Fibroblast of skin of right biceps (primary cell): Measurements from ENCODE around the gene SLC45A2.

ENCODE experiments used
- DNase-seq: peaks from one replicate; pipeline ENCODE4 v3.0.0-alpha.2; 2013

Gene SLC45A2

GRCh38 chr5:34007201-34007620, 22.7 kb upstream of the SLC45A2 start:
- DNase-seq = no peak

GRCh38 chr5:34005681-34006080, 21.2 kb upstream of the SLC45A2 start:
- no peak for DNase-seq

- DNase-seq = no peak
Measured at GRCh38 chr5:34005211-34005610, 20.7 kb upstream of the SLC45A2 start.

GRCh38 chr5:34003941-34004340, 19.4 kb upstream of the SLC45A2 start:
- no peak for DNase-seq

GRCh38 chr5:34002629-34003328, 18.3 kb upstream of the SLC45A2 start:
- DNase-seq = no peak

DNA sequence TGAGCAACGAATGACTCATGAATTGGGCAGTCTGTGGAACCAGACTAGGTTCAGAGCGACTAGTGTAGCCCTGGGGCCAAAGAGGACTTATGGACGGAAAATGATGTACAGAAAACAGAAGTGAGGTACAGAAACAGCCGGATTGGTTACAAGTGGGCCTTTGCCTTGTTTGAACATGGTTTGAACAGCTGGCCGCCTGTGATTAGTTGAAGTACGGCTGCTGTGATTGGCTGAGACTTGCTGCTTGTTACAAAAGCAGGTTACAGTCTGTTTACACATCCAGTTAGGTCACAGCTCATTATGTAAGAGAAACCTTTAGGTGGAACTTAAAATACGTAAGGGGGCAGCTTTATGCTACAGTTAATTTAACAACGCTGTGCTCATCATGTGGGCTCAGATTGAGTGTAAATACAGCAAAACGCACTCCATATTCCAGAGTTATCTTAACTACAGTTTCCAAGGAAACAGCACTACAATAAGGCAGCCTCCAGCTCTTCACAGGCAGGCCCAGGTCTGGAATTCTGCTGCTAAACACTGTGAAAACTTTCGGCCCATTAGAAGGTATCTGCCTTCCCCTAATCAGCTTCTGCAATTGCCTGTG, 16.8 kb upstream of the SLC45A2 start:
- no peak for DNase-seq

- no peak for DNase-seq
Measured at GRCh38 chr5:33999978-34000377, 15.5 kb upstream of the SLC45A2 start.

GRCh38 chr5:33997331-33997983, 13.0 kb upstream of the SLC45A2 start:
- DNase-seq = peak; percentile 82

GRCh38 chr5:33995865-33996264, 11.4 kb upstream of the SLC45A2 start:
- DNase-seq = no peak

GRCh38 chr5:33994845-33995244, 10.4 kb upstream of the SLC45A2 start:
- DNase-seq = peak; percentile 89

GRCh38 chr5:33992864-33993263, 8.4 kb upstream of the SLC45A2 start:
- no peak for DNase-seq

DNA sequence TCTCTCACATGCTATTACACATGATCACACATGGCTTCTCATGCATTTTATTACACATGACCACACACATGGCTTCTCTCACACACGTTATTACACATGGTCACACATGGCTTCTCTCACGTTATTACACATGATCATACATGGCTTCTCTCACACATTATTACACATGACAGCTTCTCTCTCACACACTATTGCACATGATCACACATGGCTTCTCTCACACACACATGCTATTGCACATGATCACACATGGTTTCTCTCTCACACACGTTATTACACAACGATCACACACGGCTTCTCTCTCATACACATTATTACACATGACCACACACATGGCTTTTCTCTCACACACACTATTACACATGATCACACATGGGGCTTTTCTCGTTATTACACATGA, 954 bp upstream of the SLC45A2 start:
- DNase-seq = no peak

GRCh38 chr5:33984178-33984577, 315 bp downstream of the SLC45A2 start:
- DNase-seq = no peak

DNA sequence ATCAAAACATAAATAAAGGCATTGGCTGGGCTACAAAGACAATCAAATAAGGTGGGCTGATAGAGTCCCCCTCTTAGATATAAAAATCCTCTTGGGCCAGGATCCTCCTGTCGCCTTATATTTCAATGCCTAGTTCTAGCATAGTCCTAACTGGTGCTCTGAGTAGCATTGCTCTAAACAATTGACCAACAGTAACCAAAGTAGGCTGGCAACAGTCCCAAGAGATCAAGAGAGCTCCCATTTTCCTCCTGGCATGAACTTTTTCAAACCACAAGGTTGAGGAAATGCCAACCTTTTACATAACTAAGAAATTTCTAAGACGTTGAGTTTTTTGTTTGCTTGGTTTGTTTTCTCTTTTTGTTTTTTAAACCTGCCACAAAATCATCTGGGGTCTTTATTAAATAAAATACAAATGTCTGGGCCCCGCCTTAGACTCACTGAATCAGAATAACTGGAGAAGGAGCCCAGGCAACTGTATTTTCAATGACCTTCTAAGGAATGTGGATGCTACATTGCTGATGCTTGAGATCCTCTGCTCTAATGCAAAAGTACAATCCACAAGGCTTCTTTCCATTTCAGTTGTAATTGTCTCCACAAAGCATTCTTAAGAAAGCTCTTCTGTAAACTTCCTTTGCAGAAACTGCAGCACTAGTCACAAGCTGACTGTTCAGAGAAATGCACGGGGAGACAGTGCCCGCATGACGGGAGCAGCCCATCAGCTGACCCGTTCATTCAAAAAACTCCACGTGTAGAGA, 2.9 kb downstream of the SLC45A2 start:
- DNase-seq = peak; percentile 10

DNA sequence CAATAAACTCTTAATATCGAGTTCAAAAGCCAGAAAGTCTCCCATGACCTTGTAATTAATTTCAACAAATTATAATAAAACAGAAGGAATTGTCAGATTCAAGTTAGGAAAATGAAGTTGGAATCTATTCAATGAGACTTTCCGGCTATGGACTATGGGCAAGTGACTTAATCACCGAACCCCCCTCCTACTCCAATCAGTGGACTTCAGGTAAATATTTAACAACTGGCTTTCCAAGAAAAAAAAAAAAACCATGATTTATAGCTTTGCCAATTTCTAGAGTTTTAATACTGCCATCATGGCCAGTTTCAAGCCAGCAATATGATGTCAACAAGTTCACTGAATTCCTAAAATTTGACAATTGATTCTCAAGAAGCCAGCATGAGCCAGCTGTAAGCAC, 4.5 kb downstream of the SLC45A2 start:
- no peak for DNase-seq

- no peak for DNase-seq
Measured at GRCh38 chr5:33978306-33978705, 6.2 kb downstream of the SLC45A2 start.

GRCh38 chr5:33976307-33976706, 8.2 kb downstream of the SLC45A2 start:
- no peak for DNase-seq

DNA sequence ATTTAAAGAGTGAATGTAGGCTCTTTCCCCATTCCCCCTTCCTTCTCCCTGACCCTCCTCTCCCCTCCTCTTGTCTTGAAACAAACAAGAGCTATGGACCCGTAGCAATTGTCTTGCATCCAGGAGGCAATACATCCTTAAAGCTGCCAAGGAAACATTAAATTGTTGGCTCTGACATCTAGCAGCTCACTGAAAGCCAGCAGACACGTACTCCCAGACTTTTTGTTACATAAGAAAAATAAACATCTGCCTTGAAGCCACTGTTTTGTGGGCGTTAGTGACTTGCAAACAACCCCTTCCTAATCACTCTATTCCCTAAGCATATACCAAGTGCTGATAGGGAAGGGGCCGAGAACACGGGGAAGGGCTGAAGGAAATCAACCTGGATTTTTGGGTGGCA, 8.6 kb downstream of the SLC45A2 start:
- no peak for DNase-seq

- no peak for DNase-seq
Measured at GRCh38 chr5:33973271-33973670, 11.2 kb downstream of the SLC45A2 start.

- DNase-seq = peak; percentile 68
Measured at GRCh38 chr5:33969572-33970452, 14.7 kb downstream of the SLC45A2 start.

DNA sequence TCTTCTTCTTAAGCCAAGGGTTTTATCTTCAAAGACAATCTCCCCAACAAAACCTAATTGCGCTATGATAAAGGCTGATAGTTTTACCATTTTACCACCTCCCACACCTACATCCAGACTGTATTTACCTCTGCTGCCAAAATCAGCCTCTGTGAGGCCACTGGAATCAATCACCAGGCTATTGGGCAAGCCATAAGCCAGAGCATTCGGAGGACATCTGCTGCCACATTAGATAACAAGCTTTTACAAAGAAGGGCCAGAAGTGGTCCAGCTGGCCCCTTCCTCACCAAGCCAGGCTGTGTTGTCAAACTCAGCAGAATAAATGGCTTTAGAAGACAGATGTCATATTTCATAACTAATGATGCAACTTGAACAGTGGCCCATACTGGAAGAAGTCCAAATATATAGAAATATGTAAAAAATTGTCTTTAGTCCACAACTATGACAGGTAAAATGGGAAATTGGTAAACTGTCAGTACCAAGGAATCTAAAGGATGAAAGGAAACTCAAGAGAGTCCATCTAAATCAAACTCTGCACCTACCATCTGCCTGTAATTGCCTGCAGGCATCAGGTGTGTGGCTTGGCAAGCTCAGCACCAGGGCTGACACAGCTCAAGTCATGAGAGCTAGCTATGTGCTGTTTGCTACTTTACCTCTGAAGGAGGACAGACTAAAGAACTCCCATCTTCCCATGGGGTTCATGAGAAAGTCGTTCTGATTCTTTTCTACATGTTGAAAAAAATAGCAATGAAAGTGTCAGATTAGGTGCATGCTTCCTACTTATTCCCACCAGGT, 16.1 kb downstream of the SLC45A2 start:
- no peak for DNase-seq

GRCh38 chr5:33966805-33967204, 17.7 kb downstream of the SLC45A2 start:
- no peak for DNase-seq
